HG03025 (cell line): Measurements from ENCODE around the gene ANAPC15.

Experiments used
- ATAC-seq: cut with Tn5 transposase; IDR thresholded peaks from one replicate; pipeline ENCODE4 v1.9.1; 2021; ENCODE audit warnings: mild to moderate bottlenecking, moderate library complexity; ENCODE audit not compliant: unreplicated experiment, low FRiP score

The ANAPC15 gene

DNA sequence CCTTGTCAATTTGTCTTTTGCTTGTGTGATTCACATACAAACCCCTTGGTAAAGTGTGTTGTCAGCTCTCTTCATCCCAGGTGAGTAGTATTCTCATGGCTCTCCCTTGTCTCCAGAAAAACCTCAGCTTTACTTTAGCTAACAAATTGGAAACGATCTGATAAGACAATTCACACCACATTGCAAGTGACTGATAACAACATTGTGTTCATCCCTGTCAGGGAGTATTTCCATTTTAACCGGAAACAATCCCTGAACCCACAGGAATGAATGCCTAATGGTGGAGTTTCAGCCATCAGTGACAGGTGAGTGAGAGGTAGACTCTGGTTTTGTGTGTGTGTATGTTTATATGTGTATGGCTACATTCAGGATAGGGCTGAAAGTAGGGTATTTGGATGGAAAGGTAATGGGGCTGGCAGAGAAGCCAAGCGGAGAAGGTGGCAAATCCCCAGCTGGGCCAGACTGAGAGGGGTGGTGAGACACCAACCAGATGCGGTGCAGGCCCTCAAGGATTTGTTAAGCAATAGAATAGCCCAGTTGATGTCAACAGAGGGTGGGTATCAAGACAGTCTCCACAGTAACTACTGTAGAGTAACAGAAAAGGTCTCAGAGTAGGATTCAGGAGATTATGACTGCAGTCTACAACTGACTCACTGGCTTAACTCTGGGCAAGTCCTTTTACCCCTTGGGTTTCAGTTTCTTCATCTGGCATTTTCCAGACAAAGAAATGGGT is 24.3 kb downstream of the ANAPC15 start:
- ATAC-seq = no peak

DNA sequence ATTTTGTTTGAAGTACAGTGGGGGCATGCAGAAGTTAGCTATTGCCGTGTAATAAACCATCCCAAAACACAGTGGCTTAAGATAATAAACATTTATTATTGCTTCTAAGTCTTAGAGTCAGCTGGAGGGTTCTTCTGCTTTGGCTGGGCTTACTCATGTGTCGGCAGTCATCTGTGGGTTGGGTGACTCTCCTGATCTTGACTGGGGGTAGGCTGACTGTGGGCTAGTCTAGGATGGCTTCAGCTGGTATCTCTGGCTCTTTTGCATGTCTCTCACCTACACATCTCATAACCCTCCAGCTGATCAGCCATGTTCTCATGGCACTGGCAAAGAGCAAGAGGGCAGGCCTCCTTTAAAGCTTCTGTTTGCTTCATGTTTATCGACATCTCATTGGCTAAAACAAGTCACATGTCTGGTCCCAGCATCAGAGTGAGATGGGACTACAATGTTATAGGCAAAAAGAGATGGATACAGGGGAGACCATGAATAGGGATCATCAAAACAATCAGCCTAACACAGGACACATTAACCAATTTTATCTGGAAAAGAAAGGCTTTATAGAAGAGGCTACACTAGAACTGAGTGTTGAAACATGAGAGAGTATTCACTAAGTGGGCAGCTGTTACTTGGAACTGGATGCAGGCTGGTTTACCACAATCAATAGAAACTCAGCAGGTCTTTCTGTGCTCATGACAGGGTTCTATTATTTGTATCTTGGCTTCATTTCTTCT is 26.7 kb downstream of the ANAPC15 start:
- ATAC-seq = no peak

DNA sequence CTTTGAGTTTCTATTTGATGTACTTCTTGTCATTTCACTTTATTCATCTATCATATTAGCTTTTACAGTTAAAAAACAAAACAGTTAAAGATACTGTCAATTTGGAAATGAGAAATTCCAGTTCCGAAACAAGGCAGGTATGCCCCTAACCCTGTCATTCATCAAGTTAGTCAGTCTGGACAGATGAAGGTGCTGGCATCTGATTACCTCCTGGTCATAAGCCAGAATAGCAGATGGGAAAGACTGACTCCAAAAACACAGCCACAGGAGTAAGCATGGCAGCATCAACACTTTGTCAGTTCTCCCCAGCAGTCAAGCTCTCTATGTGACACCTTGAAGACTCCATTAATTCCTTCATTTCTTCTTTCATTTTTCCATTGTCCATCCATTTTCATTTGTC is 27.5 kb downstream of the ANAPC15 start:
- ATAC-seq = no peak

DNA sequence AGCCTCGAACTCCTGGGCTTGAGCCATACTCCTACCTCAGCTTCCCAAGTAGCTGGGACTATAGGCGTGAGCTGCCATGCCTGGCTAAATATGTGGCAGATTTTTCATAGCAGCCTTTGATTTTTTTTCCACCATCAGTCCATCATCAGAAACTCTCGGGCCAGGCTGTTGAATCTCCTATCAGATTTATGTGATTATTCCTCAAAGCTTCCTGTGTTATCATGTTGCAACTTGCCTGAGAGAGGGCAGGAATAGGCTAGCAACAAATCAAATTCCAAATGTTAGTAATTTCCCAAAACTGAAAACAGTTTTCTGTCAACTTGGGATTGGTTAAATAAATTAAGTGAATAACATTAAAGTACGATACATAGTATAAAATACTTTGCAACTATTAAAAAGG is 28.4 kb downstream of the ANAPC15 start:
- no peak for ATAC-seq

DNA sequence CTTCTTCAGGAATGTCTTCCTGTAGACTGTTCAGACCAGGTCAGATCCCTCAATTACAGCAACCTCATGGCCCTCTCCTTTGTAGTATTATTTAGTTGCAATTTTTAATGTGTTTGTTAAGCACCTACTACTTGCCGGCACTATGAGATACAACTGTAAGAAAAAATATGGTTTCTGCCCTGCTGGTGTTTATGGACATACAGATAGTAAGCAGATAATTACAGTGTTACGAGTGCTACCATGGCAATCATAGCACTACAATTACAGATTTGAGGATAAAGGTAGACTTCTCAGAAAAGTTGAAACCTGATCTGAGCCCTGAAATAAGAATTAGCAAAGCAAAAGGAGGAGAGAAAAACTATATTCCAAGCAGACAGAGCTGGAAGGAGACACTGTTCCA is 29.1 kb downstream of the ANAPC15 start:
- no peak for ATAC-seq

DNA sequence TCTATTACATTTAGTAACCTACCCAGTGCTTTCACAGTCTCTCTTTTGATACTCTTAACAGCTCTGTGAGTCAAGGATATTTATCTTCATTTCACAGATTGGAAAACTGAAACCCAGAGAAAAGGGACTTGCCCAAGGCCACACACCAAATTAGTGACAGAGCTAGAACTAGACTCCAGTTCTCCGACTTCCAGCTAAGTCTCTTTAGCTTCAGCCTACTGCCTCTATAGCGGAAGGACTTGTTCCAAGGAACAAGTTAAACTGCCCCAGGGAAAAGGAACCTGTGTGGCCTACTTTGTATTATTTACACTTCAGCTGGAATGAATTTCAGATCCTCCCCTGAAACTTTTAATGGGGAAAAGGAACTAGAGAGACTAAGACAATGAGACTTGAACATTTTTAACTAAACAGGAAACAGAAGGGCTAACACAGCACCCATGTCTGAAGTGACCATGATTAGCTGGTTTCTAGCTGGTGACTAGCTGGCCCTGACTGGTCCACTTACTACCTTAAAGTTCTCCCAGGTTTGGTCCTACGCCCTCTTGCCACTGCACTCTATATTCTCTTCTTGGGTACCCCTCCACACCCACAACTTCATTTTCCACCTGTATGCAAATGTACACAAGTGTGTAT is 30.6 kb downstream of the ANAPC15 start:
- no peak for ATAC-seq

DNA sequence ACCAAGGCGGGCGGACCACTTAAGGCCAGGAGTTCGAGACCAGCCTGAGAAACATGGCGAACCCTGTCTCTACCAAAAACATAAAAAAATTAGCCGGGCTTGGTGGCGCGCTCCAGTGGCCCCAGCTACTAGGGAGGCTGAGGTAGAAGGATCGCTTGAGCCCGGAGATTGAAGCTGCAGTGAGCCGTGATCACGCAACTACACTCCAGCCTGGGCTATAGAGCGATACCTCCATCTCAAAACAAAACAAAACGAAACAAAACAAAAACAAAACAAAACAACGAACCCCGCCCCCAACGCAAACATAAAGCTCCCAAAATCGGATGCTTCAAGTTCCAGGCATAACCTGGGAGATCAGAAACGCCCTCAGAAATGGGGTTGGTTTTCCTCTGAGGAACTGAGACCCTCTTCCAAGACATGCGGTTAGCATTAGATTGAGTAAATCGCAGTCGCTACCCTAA is 31.3 kb downstream of the ANAPC15 start:
- no peak for ATAC-seq

DNA sequence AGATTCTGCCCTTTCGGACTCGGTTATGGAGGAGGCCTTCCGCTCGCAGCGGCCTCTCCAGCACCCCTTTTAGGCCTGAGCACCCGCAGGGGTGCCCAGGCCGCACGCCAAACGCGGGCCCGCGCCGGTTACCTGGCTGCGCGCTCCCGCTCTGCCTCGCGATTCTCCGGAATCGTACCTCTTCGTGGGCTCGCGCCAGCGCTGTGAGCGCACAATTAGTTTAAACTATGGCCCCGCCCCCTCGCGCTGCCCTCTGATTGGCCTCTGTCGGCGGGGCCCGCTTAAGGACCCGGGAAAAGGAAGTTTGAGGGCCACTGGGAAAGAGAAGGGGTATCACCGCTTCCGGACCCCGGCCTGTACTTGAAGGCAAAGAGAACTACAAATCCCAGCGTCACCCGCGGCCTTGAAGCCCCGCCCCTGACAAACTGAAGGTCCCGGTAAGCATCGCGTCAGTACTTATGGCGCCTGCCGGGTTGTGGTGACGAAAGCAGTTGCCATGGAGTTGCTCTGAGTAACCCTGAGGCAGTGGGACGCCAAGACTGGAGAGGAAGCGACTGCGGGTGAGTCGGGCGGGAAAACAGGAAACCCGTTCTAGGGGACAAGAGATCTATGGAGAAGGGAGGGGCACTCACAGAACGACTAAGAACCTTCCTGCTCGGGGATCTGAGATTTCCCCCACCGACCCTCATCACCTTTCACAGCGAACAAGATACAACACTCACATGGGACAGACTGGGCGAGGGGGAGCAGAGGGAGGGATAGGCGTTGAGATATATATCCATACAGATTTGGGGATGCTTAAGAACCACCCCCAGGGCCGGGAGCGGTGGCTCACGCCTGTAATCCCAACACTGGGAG is 31.9 kb downstream of the ANAPC15 start, which contains the start of the genes LRRC51 and NUMA1:
TSS of gene LRRC51 (plus strand) at position 525 of the 858 bp plus-strand sequence. CDS start 8,234 bp downstream, outside the sequence.
TSS of gene NUMA1 (minus strand) at position 217 of the 858 bp plus-strand sequence. CDS start 44,599 bp downstream, outside the sequence.
- ATAC-seq = peak; percentile 92

DNA sequence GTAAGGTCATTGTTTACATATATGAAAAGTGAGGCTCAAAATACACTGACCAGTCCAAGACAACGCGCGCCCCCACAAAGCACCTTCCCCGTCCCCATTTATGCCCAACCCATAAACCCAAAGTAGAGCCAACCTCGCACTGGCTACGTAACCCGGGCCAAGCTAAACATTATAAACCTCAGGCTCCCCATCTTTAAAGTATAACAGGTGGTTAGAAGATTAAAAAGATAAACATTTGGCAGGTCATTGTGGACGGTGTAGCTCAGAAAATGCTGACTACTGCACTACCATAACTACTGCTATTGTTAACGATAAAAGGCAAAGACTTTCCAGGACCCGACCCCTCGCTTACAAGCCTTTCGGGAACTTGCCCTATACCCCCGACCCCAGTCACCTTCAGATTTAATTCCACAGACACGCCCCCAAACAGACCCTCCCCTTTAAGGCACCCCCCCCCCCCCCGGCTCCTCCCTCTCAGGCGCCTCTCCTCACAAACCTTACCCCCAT is 32.6 kb downstream of the ANAPC15 start:
- ATAC-seq = no peak

DNA sequence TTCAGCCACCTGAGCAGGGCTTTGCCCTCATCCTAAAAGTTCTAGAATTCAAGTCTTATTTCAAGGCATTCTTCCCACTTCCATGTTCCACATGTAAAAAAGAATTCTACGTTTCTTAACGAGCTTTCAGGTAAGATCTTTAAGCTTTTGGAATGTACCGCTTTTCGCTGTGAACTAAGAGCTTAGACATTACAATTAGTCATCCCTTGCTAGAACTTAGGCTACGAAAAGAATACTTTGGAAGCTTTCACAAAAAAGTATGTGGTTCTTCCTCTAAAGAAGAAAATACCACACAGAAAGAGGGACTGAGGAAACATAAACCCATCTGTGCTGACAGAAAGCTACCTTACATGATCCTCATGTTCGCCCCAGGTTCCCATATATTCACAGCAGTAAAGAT is 34.0 kb downstream of the ANAPC15 start:
- ATAC-seq = no peak

DNA sequence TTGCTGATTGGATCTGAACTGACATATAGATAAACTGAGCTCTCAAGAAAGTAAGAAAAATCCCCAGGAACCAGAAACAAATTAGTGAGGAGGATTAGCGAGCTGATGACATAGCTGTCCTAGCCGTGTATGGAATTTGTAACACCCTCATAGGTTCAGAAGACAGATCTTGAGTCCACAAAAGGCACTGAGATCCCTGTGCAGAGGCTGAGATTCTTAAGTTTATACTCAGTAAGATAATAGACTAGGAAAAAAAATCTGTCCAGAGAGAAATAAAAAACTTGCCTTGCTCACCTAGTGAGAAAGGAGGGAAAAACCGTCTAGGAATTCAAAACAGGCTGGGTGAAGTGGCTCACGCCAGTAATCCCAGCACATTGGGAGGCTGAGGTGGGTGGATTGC is 36.7 kb downstream of the ANAPC15 start:
- ATAC-seq = no peak

DNA sequence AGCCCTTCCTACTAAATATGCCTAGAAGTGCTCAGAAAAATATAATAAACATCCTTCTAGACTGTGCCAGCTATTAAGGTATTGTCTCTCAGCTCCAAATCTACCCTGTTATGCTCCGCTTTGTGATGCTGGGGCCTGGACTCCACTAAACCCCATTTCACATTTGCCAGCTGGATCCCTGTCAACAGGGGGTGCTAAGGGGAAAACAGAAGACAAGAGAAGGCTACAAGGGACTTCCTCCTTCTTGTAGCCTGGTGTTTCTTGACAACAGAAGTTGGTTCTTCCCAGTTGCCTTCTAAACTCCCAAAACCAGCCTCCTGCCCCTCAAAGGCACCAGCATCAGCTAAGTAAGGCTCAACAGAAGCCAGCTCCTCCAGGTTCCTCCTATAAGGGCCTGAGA is 37.4 kb downstream of the ANAPC15 start:
- ATAC-seq = no peak

DNA sequence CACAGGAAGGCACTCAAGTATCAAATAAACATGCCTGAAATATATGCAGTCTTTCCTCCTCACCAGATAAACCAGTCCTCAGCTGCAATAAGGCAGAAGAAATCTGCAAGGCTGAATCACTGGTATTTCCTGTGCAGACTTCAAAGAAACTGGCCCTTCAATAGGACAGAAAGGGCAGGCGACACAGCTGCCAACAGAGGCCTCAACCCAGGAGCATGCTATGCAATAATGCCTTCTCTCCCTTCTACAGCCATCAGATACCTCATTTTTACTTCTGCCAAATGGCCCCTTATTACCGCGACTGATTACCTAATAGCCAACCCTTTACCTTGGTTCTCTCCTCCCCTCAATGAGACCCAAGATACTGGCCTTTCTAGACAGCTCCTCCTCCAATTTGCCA is 40.1 kb downstream of the ANAPC15 start:
- ATAC-seq = no peak

DNA sequence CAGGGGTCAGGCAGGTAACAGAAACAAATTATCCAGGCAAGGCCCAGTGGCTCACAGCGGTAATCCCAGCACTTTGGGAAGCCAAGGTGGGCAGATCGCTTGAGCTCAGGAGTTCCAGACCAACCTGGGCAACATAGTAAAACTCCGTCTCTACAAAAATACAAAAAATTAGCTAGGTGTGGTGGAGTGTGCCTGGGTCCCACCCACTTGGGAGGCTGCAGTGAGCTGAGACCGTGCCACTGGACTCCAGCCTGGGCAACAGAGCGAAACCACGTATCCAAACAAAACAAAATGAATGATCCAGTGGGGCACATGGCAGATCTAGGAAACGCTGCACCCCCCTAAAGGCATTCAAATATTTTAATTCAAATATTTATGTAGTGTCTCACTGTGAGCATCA is 42.0 kb downstream of the ANAPC15 start:
- ATAC-seq = no peak

DNA sequence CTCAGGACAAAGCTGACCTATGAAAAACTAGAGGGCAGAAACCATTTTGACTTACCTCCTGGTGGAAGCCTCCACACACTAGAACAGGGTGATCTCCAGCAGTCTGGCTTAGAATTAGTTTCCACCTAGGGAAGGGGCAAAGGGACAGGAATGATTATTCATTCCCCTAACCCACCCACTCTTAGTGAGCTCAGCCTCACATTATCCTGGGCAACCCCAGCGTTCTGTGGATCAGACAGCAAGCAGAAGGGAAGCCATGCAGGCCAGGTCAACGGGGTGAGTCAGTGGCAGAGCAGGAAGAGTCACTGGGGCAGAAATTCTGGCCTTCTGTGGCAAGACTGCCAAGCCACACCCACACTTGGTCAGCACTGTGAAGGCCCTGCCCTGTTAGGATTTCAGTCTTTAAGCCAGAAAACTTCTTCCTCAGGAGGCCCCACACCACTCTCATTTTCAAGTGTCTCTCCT is 42.7 kb downstream of the ANAPC15 start:
- no peak for ATAC-seq

DNA sequence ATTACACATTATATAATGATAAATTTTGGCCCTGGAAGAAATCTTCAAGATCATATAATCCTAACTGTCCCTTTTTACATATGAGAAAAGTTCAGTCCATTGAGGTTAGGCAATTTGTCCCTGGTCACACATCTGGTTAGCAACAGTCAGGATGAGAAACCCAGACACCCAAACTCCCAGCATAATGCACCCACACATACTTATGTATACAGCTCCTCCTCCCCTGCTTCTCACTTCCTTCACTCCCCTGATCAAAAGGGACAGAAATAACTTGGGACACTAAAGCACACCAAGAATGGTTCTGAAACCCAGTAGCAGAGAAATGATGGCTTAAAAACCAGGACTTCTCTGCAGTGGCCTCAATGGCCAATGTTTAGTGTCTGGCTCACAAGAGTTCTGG is 43.3 kb downstream of the ANAPC15 start:
- ATAC-seq = no peak

DNA sequence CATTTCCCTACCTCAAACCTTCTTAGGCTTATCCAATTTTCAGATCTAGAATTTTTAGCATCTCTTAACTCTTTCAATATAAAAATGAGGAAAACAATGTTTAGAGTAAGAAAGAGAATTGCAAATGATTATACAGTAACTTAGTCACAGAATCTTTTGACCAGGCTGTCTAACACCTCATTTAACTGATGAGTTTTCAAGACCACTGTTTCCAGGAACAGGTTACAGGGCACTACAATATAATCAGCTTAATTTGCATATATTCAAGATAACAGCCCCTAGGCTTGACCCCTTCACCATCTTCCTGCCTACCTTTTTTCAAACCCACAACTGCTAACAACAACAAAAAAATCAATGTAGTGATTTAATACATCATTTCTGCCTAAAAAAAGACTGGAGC is 44.8 kb downstream of the ANAPC15 start:
- no peak for ATAC-seq

DNA sequence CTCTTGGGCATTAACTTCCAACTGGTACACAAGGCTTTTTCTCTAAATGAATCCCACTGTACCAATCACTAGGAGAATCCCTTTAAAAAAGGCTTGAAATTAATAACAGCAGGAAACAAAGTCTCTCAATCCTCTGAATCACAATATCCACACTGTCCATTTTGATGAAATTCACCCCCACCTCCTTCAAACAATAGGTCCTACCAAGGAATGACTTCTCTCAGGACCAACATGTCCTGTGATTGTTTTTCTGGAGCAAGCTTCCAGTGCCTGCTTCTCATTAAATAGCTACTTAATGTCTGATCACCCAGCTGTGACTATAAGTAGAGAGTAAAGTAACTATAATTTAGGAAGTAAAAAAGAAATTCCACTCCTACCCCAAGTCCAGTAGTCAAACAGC is 45.2 kb downstream of the ANAPC15 start:
- ATAC-seq = no peak

DNA sequence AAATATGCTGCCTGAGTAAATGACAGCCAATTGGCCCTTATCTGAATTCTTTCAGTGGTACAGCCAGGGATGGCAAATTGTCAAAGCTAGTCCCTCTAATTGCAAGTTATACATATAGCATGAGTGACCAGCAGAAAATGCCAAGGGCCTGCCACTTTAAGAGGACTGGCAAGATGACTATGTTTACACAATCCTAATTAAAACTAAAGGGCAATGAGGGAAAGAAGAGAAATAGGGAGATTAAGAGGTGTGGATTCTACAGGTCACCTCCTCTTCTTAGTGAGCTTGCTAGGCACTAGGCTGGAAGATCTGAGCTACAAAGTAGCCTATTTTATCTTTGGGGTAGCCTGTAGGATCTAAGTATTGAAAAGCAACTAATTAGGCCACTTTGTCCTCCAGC is 45.6 kb downstream of the ANAPC15 start:
- no peak for ATAC-seq

DNA sequence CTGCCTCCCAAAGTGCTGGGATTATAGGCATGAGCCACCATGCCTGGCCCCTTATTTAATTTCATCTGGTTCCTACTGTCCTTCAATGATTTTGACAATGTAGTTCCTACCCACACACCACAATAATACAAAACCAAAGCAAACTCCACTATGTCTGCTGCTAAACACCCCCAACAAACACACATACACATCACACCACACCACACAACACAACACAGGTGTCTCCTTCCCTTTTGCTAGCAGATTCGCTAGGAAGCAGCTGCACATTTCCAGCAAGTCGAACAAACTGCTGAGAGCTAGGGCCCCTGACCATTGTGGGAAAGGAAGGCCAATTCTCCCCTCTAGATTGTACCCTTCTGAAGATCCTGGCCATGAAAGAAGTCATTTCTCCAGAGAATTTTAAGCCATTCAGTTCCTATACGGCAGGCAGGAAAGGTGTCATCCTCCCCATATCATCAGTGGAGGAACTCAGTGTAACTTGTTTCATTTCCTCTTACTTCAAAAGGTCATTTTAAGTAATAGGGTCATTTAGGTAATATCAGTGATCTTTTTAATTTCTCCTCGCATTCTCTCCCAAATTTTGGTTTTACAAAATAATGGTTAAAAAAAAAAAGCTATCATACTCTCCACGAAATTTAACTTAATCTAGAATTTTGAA is 50.6 kb downstream of the ANAPC15 start:
- no peak for ATAC-seq
